Lung (tissue), 12 donors: ENCODE measurements around the gene DYDC1. TPM values are rescaled to one million over a fixed set of nuclear protein-coding genes. Genes with fewer than 3 reads are reported as not detected.

Source experiments
- ATAC-seq: fragments of 200-7000 bp; cut with Tn5 transposase; one replicate; pipeline ENCODE4 v1.9.1; 2020; ENCODE audit warnings: moderate number of reproducible peaks; ENCODE audit not compliant: insufficient read depth, low FRiP score
- DNase-seq, 3 donors: peaks; one replicate each; pipeline ENCODE4 v3.0.0-alpha.2; 2013 to 2017
- H3K27ac ChIP-seq, 2 donors: one replicate each; pipeline ENCODE4 v1.5.1; 2013; ENCODE audit warnings: mild to moderate bottlenecking in 2 of 2, moderate library complexity in 2 of 2, control low read depth in 1 of 2, inconsistent platforms in 1 of 2, low read depth in 1 of 2, low read length in 1 of 2
- H3K27me3 ChIP-seq, 3 donors: one replicate each; pipeline ENCODE4 v1.5.1; 2013; ENCODE audit warnings: low read length in 2 of 3; ENCODE audit not compliant: control insufficient read depth in 3 of 3, insufficient read depth in 3 of 3
- H3K36me3 ChIP-seq, 4 donors: one replicate each; pipeline ENCODE4 v1.5.1; 2013; ENCODE audit warnings: low read length in 4 of 4, mild to moderate bottlenecking in 1 of 4, moderate library complexity in 1 of 4; ENCODE audit not compliant: control insufficient read depth in 4 of 4, insufficient read depth in 4 of 4
- H3K4me1 ChIP-seq, 5 donors: one replicate each; pipeline ENCODE4 v1.5.1; 2013; ENCODE audit warnings: low read length in 5 of 5, mild to moderate bottlenecking in 2 of 5, moderate library complexity in 1 of 5; ENCODE audit not compliant: control insufficient read depth in 5 of 5, insufficient read depth in 5 of 5
- H3K4me3 ChIP-seq: one replicate; pipeline ENCODE4 v1.5.1; 2013; ENCODE audit warnings: mild to moderate bottlenecking, control low read depth, moderate library complexity
- H3K9ac ChIP-seq, 2 donors: one replicate each; pipeline ENCODE4 v1.5.1; 2013; ENCODE audit warnings: low read length in 2 of 2, control low read depth in 1 of 2; ENCODE audit not compliant: insufficient read depth in 1 of 2
- H3K9me3 ChIP-seq, 4 donors: one replicate each; pipeline ENCODE4 v1.5.1; 2013; ENCODE audit warnings: low read length in 3 of 4, mild to moderate bottlenecking in 1 of 4, moderate library complexity in 1 of 4; ENCODE audit not compliant: control insufficient read depth in 4 of 4, insufficient read depth in 3 of 4
- CTCF ChIP-seq: IDR thresholded peaks from 2 replicates; pipeline ENCODE4 v1.5.1; 2012; ENCODE audit warnings: mild to moderate bottlenecking; ENCODE audit errors: control extremely low read depth, extremely low read depth
- WGBS, 2 donors: extraction: QIAGEN DNeasy Blood & Tissue Kit; methylation state at CpG; one replicate each; pipeline ENCODE4 v1.1.7; 2013; 5-methylcytosine and 5-hydroxymethylcytosine counted together
- polyA plus RNA-seq, 2 donors: library from polyadenylated mRNA; stranded (reverse); fragments of 200-250 nt; gene quantifications; one replicate each; pipeline ENCODE4 v1.2.1, GENCODE V29; 2013
- total RNA-seq, 2 donors: library from RNA; depleted of rRNA in 1 of 2; stranded (reverse); fragments of >200 nt in 1 of 2; gene quantifications; one replicate each; pipeline ENCODE4 v1.2.1, GENCODE V29; 2014 to 2021
- donor health status: control.
- donor health status: control.
- donor health status: Bipolar disorder and iron deficiency.
- donor health status: healthy.
- donor health status: DM: yes; HTN: yes; CAD: no.

Gene DYDC1
- total and polyA plus RNA-seq, 4 donors, result 1.5 to 2.4 (median 2.0) TPM

- no peak overlapping the region for H3K27ac ChIP-seq
- H3K27me3 ChIP-seq, result peaks cover 0 to 3% (median 0%) of the 10 kb centered on the region in 3 donors
- H3K36me3 ChIP-seq, result no peaks in the 10 kb centered on the region
- 76 to 92% methylated on average over 3 of the region's 3 CpGs for WGBS, 2 donors
- ATAC-seq, result no peak
- no peak overlapping the region for H3K4me3 ChIP-seq
- H3K4me1 ChIP-seq, result no peaks in the 10 kb centered on the region
- H3K9ac ChIP-seq, result no peak overlapping the region
- TF ChIP-seq CTCF, result no peak
- no peak for DNase-seq
- H3K9me3 ChIP-seq, result peaks cover 0 to 6% (median under 1%) of the 10 kb centered on the region in 4 donors
Observed at GRCh38 chr10:80296942-80297341, 59.6 kb downstream of the DYDC1 start.

DNA sequence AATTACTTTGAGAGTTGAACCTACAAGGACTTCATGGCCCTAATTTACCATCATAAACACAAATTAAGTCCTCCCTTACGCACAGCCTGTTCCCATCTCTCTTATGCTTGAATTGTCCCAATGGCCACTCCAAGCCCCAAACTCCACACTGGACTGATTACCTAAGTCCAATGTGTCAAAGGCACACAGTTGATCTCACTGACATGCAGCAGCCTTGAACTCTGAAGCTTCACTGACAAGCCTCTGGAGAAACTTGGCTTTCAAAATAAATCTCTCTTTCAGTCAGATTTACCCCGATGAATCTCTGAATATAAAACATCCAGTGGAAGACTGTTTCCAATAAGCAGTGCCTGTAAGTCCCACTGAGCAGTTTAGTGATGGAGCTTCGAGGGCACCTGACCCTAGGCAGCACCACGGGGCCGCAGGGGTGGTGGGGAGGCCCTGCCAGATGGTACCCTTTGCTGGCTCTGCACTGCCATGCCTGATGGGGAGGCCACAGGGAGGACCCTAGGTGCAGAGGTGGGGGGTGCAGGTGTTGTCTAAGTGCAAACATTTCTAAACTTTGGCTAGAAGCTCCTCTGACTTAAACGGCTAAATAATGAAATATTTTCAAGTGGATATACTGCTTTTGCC lies 63.8 kb downstream of the DYDC1 start:
- no peak for TF ChIP-seq CTCF
- no peaks in the 10 kb centered on the region for H3K36me3 ChIP-seq
- H3K27ac ChIP-seq, result no peak overlapping the region
- DNase-seq (no peak), ATAC-seq (no peak)
- peaks cover 0 to under 1% (median 0%) of the 10 kb centered on the region in 4 donors for H3K9me3 ChIP-seq
- H3K9ac ChIP-seq, result no peak overlapping the region
- no peak overlapping the region for H3K4me3 ChIP-seq
- H3K4me1 ChIP-seq, result no peaks in the 10 kb centered on the region
- peaks cover 0 to 3% (median 0%) of the 10 kb centered on the region in 3 donors for H3K27me3 ChIP-seq
- WGBS, 2 donors, result 87 to 95% methylated on average over 6 of the region's 6 CpGs

GRCh38 chr10:80290474-80291220 lies 65.9 kb downstream of the DYDC1 start:
- Histone ChIP-seq H3K9ac (no peak overlapping the region), H3K4me1 (no peaks in the 10 kb centered on the region), H3K36me3 (no peaks in the 10 kb centered on the region), H3K27ac (no peak overlapping the region), H3K27me3 (peaks cover 0 to 3% (median 0%) of the 10 kb centered on the region in 3 donors), H3K4me3 (no peak overlapping the region), H3K9me3 (no peaks in the 10 kb centered on the region)
- whole genome bisulfite sequencing, 2 donors, result 63 to 75% methylated on average over 4 of the region's 4 CpGs
- no peak for DNase-seq
- ATAC-seq, result no peak
- TF ChIP-seq CTCF, result no peak
